Measurements from ENCODE around the gene DIS3L2. TPM values are rescaled to one million over a fixed set of nuclear protein-coding genes. Genes with fewer than 3 reads are reported as not detected.

Gene DIS3L2
- total RNA-seq, 1 experiment from 2014 or later: 28.5 TPM

DNA sequence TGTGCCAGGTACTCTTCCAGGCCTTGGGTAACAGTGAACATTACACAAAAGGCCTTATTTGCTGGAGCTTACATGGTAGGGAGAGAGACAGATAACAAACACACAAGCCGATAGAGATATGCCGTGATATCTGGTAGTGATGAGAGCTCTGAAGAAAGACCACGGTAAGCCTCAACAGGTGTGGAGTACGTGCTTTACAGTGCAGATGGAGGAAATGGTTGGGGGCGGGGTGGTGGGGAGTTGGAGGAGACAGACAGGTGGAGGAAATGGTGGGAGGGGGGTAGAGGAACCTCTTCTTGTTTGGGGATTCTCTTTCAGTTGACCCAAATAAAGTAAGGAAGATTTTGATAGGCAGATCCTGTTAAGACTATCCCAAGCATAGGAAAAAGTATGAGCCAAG, 276.0 kb downstream of the DIS3L2 start:
- no peaks in the 10 kb centered on the region for H3K27me3 Mint-ChIP-seq (ENCODE audit: low read depth)
- no peak overlapping the region for H3K27ac Mint-ChIP-seq
- no peak overlapping the region for H3K4me3 Mint-ChIP-seq
- peaks cover 14% of the 10 kb centered on the region for H3K4me1 Mint-ChIP-seq
- ChIA-PET CTCF (interaction anchor here (0.8 kb wide), 1 partner anchor 312 kb away, joined by 3 read pairs; no protein-coding TSS in a partner anchor), POLR2A (no interaction called here)
- H3K9me3 Mint-ChIP-seq: no peaks in the 10 kb centered on the region
- DNase-seq (ENCODE audit: low spot score) (no peak), ATAC-seq (no peak)
- no peaks in the 10 kb centered on the region for H3K36me3 Mint-ChIP-seq
- TF ChIP-seq NFE2L1 (CRISPR knock-in tag; IDR thresholded peaks at IDR 0.05): no peak

DNA sequence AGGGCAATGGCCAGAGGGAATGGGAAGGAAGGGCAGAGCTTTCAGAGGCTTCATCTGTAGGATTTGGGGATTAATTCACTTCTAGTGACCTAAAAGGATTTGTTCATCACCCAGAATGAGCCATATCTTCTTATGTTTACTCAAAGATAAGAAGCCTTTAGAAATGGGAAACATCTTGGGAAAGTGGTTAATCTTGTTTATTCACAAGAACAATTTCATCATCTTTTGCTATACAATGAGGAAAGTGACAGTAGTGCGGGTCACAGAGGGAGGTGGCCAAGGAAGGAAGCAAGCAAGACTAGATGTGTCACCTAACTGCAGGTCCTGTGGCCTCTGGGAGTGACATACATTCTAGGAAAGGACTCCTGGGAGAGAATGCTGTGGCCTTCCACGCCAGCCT, 276.6 kb downstream of the DIS3L2 start:
- ATAC-seq (no peak), DNase-seq (ENCODE audit: low spot score) (no peak)
- no peak overlapping the region for H3K4me3 Mint-ChIP-seq
- no peaks in the 10 kb centered on the region for H3K9me3 Mint-ChIP-seq
- POLR2A ChIA-PET: no interaction called here
- TF ChIP-seq ZBTB21 (CRISPR knock-in tag; IDR thresholded peaks at IDR 0.05; ENCODE audit: borderline replicate concordance): no peak
- TF ChIP-seq JAZF1 (CRISPR knock-in tag; IDR thresholded peaks at IDR 0.05): no peak
- TF ChIP-seq EMX1 (CRISPR knock-in tag; IDR thresholded peaks at IDR 0.05): no peak
- TF ChIP-seq RORB (CRISPR knock-in tag; IDR thresholded peaks at IDR 0.05): no peak
- TF ChIP-seq, protein P1, sequence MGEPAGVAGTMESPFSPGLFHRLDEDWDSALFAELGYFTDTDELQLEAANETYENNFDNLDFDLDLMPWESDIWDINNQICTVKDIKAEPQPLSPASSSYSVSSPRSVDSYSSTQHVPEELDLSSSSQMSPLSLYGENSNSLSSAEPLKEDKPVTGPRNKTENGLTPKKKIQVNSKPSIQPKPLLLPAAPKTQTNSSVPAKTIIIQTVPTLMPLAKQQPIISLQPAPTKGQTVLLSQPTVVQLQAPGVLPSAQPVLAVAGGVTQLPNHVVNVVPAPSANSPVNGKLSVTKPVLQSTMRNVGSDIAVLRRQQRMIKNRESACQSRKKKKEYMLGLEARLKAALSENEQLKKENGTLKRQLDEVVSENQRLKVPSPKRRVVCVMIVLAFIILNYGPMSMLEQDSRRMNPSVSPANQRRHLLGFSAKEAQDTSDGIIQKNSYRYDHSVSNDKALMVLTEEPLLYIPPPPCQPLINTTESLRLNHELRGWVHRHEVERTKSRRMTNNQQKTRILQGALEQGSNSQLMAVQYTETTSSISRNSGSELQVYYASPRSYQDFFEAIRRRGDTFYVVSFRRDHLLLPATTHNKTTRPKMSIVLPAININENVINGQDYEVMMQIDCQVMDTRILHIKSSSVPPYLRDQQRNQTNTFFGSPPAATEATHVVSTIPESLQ (CRISPR knock-in tag; IDR thresholded peaks at IDR 0.05): no peak
- TF ChIP-seq, protein P2, sequence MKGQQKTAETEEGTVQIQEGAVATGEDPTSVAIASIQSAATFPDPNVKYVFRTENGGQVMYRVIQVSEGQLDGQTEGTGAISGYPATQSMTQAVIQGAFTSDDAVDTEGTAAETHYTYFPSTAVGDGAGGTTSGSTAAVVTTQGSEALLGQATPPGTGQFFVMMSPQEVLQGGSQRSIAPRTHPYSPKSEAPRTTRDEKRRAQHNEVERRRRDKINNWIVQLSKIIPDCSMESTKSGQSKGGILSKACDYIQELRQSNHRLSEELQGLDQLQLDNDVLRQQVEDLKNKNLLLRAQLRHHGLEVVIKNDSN (CRISPR knock-in tag; IDR thresholded peaks at IDR 0.05): no peak
- TF ChIP-seq GABPB1 (CRISPR knock-in tag; IDR thresholded peaks at IDR 0.05): no peak
- TF ChIP-seq, protein P3, sequence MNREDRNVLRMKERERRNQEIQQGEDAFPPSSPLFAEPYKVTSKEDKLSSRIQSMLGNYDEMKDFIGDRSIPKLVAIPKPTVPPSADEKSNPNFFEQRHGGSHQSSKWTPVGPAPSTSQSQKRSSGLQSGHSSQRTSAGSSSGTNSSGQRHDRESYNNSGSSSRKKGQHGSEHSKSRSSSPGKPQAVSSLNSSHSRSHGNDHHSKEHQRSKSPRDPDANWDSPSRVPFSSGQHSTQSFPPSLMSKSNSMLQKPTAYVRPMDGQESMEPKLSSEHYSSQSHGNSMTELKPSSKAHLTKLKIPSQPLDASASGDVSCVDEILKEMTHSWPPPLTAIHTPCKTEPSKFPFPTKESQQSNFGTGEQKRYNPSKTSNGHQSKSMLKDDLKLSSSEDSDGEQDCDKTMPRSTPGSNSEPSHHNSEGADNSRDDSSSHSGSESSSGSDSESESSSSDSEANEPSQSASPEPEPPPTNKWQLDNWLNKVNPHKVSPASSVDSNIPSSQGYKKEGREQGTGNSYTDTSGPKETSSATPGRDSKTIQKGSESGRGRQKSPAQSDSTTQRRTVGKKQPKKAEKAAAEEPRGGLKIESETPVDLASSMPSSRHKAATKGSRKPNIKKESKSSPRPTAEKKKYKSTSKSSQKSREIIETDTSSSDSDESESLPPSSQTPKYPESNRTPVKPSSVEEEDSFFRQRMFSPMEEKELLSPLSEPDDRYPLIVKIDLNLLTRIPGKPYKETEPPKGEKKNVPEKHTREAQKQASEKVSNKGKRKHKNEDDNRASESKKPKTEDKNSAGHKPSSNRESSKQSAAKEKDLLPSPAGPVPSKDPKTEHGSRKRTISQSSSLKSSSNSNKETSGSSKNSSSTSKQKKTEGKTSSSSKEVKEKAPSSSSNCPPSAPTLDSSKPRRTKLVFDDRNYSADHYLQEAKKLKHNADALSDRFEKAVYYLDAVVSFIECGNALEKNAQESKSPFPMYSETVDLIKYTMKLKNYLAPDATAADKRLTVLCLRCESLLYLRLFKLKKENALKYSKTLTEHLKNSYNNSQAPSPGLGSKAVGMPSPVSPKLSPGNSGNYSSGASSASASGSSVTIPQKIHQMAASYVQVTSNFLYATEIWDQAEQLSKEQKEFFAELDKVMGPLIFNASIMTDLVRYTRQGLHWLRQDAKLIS (CRISPR knock-in tag; IDR thresholded peaks at IDR 0.05; ENCODE audit: borderline replicate concordance): no peak
- TF ChIP-seq, protein P4, sequence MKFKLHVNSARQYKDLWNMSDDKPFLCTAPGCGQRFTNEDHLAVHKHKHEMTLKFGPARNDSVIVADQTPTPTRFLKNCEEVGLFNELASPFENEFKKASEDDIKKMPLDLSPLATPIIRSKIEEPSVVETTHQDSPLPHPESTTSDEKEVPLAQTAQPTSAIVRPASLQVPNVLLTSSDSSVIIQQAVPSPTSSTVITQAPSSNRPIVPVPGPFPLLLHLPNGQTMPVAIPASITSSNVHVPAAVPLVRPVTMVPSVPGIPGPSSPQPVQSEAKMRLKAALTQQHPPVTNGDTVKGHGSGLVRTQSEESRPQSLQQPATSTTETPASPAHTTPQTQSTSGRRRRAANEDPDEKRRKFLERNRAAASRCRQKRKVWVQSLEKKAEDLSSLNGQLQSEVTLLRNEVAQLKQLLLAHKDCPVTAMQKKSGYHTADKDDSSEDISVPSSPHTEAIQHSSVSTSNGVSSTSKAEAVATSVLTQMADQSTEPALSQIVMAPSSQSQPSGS (CRISPR knock-in tag; IDR thresholded peaks at IDR 0.05; ENCODE audit: borderline replicate concordance, low read depth): no peak
- TF ChIP-seq ZNF396 (CRISPR knock-in tag; IDR thresholded peaks at IDR 0.05; ENCODE audit: borderline replicate concordance): no peak
- TF ChIP-seq, protein P5, sequence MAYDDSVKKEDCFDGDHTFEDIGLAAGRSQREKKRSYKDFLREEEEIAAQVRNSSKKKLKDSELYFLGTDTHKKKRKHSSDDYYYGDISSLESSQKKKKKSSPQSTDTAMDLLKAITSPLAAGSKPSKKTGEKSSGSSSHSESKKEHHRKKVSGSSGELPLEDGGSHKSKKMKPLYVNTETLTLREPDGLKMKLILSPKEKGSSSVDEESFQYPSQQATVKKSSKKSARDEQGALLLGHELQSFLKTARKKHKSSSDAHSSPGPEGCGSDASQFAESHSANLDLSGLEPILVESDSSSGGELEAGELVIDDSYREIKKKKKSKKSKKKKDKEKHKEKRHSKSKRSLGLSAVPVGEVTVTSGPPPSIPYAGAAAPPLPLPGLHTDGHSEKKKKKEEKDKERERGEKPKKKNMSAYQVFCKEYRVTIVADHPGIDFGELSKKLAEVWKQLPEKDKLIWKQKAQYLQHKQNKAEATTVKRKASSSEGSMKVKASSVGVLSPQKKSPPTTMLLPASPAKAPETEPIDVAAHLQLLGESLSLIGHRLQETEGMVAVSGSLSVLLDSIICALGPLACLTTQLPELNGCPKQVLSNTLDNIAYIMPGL (CRISPR knock-in tag; IDR thresholded peaks at IDR 0.05): no peak
- no peak for TF ChIP-seq TEAD4 (CRISPR knock-in tag; IDR thresholded peaks at IDR 0.05)
- no peak for TF ChIP-seq ETV6 (CRISPR knock-in tag; IDR thresholded peaks at IDR 0.05)
- TF ChIP-seq TCF7 (CRISPR knock-in tag; IDR thresholded peaks at IDR 0.05; ENCODE audit: low read depth): no peak
- TF ChIP-seq, protein P6, sequence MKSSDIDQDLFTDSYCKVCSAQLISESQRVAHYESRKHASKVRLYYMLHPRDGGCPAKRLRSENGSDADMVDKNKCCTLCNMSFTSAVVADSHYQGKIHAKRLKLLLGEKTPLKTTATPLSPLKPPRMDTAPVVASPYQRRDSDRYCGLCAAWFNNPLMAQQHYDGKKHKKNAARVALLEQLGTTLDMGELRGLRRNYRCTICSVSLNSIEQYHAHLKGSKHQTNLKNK (CRISPR knock-in tag; IDR thresholded peaks at IDR 0.05): no peak
- TF ChIP-seq, protein P7, sequence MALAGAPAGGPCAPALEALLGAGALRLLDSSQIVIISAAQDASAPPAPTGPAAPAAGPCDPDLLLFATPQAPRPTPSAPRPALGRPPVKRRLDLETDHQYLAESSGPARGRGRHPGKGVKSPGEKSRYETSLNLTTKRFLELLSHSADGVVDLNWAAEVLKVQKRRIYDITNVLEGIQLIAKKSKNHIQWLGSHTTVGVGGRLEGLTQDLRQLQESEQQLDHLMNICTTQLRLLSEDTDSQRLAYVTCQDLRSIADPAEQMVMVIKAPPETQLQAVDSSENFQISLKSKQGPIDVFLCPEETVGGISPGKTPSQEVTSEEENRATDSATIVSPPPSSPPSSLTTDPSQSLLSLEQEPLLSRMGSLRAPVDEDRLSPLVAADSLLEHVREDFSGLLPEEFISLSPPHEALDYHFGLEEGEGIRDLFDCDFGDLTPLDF (CRISPR knock-in tag; IDR thresholded peaks at IDR 0.05): no peak
- TF ChIP-seq, protein P8, sequence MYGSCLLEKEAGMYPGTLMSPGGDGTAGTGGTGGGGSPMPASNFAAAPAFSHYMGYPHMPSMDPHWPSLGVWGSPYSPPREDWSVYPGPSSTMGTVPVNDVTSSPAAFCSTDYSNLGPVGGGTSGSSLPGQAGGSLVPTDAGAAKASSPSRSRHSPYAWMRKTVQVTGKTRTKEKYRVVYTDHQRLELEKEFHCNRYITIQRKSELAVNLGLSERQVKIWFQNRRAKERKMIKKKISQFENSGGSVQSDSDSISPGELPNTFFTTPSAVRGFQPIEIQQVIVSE (CRISPR knock-in tag; IDR thresholded peaks at IDR 0.05; ENCODE audit: borderline replicate concordance): no peak
- H3K36me3 Mint-ChIP-seq: no peaks in the 10 kb centered on the region
- CTCF ChIA-PET: interaction anchor here (0.8 kb wide), 1 partner anchor 312 kb away, joined by 3 read pairs; no protein-coding TSS in a partner anchor
- H3K4me1 Mint-ChIP-seq: peaks cover 14% of the 10 kb centered on the region
- H3K27me3 Mint-ChIP-seq (ENCODE audit: low read depth): no peaks in the 10 kb centered on the region
- H3K27ac Mint-ChIP-seq: no peak overlapping the region

Measured in WTC11 (cell line).